Hematopoietic multipotent progenitor cell (in vitro differentiated cells): ENCODE results near the gene CLDN3. TPM values are rescaled to one million over a fixed set of nuclear protein-coding genes. Genes with fewer than 3 reads are reported as not detected.

Experiments used
- DNase-seq, 3 donors: peaks; one replicate each; pipeline ENCODE4 v3.0.0-alpha.2; 2011 to 2015; ENCODE audit warnings: low read depth in 2 of 3, low spot score in 2 of 3
- total RNA-seq: library from RNA; depleted of rRNA; stranded (reverse); fragments of >200 nt; gene quantifications from one replicate; pipeline ENCODE4 v1.2.3, GENCODE V29; 2012

The CLDN3 gene
- total RNA-seq, 1 donor = not detected

DNA sequence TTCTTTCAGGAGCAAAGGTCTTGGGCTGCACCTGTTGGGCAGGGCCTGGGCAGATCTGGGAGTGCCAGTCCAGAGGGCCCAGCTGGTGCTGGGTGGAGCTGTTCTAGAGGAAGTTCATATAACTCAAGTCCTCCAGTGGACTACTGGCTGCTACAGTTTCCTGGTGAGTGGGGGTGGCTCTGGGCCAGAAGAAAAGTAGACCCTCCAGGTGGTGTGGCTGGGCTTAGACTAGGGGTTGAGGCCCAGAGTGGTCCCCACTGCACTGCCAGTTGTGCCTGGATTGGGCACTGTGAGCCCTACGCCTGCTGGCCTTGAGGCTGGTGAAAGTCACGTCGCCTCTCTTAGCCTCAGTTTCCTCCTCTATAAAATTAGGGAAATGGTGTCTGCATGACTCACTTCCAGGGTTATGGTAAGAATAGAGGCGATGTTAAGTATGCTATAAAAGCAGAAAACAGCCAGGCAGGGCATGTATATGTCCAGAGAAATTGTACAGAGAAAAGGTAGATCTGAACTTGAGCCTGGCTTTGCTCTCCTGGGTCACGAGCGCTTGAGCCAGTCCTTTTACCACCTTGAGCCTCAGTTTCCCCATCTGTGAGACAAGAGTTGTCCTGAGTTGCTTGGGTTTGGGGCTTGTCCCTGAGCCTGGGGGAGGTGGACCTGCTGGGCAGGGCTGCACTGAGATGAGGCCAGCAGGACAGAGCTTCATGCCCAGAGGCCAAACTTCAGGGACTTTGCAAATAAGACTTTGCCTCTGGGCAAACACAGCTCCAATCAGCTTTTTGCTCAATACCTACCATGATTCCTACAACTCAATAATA, 3.8 kb upstream of the CLDN3 start:
- DNase-seq = no peak

DNA sequence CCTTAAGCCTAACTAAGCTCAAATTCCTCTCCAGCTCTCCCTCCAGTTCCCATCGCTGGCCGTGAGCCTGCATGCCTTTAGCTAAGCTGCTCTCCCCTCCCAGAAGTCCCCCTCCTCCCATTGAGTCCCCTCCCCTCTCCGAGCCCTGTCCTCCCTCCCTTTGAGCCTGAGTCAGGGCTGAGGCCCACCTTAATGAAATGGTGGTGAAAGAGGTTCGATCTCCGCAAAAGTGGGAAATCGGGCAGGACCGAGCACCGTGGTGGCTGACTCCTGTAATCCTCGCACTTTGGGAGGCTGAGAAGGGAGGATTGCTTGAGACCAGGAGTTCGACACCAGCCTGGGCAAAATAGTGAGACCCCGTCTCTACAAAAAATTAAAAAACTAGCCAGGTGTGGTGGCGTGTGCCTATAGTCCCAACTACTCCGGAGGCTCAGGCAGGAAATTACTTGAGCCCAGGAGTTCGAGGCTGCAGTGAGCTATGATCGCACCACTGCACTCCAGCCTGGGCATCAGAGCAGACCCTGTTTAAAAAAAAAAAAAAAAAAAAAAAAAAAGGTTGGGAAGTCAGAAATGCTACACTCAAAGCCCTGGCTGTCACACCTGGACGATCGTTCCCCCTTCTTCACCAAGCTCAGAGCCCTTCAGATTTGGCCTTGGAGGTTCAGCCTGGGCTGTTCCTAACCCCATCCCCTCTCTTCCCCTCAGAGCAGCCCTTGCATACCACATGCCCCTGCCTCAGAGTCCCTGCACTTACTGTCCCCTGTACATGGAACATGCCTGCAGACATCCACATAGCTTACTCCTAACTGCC, 995 bp upstream of the CLDN3 start:
- DNase-seq = no peak

DNA sequence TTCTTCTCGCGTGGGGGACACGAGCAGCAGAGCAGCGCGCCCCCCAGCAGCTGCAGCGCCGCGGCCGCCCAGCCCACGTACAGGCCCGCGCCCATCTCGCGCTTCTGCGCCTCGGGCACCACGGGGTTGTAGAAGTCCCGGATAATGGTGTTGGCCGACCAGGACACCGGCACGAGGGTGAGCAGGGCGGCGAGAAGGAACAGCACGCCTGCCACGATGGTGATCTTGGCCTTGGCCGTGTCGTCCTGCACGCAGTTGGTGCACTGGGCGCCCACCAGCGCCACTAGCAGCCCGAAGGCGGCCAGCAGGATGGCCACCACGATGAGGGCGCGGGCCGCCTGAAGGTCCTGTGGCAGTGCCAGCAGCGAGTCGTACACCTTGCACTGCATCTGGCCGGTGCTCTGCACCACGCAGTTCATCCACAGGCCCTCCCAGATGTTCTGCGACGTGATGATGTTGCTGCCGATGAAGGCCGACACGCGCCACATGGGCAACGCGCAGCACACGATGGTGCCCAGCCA, 529 bp downstream of the CLDN3 start:
- DNase-seq = no peak

- no peak for DNase-seq
These were observed 1.2 kb downstream of the CLDN3 start for GRCh38 chr7:73768641-73769480.

DNA sequence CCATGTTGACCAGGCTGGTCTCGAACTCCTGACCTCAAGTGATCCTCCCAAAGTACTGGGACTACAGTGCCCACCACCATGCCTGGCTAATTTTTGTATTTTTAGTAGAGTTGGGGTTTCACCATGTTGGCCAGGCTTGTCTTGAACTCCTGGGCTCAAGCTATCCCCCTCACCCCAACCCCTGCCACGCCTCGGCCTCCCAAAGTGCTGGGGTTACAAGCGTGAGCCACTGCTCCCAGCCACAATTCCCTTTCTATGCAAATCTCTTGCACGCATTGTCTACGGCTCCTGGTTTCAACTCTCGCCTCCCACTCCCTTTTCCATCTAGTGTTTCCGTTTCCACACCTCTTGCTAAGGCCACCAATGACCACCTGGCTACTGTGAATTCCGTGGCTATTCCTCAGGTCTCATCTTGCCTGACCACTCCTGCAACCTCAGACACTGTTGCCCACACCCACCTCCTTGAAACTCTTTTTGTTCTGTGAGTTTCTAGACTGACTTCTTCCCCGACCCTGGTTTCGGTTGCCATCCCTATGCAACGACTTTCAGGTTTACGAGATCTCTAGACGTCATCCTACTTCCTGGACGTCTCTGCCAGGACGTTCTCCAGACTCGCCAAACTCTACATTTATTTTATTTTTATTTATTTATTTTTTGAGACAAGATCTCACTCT, 3.4 kb downstream of the CLDN3 start:
- DNase-seq = no peak

GRCh38 chr7:73762659-73762999, 7.4 kb downstream of the CLDN3 start:
- no peak for DNase-seq

DNA sequence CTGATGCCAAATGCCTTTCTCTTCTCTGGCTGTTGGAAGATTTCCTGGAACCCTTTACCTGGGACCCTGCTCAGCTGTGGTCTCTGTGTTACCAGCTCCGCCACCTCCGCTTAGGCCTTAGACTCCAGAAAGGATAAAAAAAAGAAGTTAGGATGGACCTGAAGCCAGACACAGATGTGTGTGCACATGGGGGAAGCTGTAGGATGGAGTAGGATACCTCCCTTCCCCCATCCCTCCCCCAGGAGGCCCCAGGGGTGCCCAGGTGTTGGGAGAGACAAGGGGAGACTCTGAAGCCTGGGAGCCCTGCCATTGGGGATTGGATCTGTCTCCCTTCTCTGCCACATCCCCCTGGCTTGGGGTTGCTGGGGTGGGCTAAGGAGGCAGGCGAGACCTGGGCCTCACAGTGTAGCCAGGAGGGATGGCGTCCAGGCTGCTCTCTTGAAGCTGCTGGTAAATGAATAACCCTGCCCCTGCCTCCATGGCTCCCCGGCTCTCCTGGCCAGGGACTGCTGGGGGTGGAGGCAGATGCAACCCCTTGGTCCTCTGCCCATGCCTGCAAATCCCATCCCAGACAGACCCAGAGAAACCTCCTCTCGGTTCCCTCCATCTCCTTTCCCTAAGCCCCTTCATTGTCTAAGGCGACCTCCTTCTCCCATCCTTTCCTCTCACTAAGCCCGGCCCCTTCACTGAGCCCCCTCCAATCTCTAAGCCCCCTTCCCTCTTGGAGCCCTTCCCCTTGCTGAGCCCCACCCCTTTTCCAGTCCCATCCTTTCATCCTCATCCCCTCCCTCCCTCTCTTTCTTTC, 8.0 kb downstream of the CLDN3 start:
- DNase-seq = no peak

GRCh38 chr7:73758581-73759138, 11.4 kb downstream of the CLDN3 start:
- no peak for DNase-seq

DNA sequence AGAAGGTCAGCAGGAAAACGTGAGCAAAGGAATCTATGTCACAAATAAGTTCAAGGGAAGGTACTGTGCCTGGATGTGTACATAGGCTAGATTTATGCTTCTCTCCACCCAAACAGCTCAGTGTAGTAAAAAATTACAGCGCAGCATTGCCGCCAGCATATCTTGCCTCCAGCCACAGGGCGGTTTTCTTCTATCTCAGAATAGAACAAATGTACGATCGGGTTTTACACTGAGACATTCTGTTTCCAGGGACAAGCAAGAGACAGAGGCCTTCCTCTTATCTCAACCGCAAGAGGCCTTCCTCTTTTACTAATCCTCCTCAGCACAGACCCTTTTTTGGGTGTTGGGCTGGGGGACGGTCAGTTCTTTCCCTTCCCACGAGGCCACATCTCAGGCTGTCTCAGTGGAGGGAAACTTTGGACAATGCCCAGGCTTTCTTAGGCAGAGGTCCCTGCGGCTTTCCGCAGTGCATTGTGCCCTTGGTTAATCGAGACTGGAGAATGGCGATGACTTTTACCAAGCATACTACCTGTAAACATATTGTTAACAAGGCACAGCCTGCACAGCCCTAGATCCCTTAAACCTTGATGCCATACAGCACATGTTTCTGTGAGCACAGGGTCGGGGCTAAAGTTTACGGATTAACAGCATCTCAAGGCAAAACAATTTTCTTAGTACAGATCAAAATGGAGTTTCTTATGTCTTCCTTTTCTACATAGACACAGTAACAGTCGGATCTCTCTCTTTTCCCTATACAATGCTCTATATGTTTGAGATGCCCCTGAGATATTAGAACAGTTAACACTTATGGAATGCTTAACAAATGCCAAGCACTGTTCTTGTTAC, 19.9 kb downstream of the CLDN3 start:
- peak in 1 of 3 donors; percentile 63 for DNase-seq

DNA sequence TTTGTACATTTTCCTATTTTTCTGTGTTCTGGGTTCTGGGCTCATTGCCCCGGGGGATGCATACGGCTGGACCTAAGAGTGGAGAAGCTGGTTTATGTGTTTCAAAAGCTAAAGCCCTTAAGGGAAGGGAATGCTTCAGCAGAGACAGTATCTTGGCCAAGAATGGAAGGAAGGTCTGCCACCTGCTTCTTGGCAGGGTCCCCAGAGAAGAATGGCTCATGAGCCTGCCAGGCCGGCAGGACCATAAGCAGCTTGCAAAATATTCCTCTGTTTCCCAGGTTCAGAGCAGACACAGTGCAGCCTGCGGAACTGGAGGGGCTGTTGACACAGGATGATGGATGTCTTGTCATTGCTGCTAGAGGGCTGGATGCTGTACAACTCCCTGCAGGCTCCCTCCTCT, 23.7 kb downstream of the CLDN3 start:
- no peak for DNase-seq

- DNase-seq = no peak
These were observed 27.1 kb downstream of the CLDN3 start for GRCh38 chr7:73742753-73743641.

DNA sequence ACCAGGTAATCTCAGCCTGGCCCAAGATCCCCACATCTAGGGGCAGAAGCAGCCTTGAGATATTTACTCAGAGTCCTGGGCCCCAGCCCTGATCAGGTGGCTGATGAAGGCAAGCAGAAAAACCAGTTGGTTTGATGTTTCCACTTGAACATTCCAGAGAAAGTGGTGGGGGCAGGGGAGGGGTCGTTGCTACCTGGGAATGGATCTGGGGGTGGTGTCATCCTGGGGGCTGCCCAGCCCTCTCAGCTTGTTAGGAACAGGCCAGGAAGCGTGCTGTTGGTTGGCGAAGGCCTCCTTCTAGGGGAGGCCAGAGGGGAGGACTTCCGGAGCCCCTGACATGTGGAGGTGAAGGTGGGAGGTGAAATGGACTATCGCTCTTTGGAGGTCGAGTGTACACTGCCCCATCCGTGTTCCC, 27.7 kb downstream of the CLDN3 start:
- DNase-seq = no peak

GRCh38 chr7:73741600-73741999, 28.5 kb downstream of the CLDN3 start:
- DNase-seq = no peak

- DNase-seq = no peak
These were observed 29.3 kb downstream of the CLDN3 start for GRCh38 chr7:73740771-73741170.

DNA sequence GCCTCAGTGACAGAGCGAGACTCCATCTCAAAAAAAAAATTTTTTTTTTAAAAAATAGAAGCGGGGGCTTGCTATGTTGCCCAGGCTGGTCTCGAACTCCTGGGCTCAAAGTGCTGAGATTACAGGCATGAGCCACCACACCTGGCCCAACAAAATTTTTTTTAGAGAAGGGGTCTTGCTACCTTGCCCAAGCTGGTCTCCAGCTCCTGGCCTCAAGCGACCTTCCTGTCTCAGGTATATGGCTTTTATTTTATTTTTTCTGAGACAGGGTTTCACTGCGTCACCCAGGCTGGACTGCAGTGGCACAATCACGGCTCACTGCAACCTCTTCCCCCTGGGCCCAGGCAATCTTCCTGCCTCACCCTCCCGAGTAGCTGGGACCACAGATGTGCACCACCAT, 29.9 kb downstream of the CLDN3 start:
- no peak for DNase-seq

DNA sequence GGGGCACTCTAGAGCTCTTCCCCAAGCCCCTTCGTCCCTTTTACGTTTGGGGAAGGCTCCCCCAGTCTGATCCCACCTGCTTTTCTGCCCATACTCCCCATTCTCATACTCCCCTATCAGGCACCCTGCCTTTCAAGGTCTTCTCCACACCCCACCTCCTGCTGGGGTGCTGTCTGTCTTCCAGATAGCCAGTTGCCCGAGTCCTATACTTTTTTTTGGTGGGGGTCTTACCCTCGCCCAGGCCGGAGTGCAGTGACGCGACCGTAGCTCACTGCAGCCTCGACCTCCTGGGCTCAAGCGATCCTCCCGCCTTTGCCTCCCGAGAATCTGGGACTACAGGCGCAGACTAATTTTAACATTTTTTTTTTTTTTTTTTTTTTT, 30.7 kb downstream of the CLDN3 start:
- no peak for DNase-seq

DNA sequence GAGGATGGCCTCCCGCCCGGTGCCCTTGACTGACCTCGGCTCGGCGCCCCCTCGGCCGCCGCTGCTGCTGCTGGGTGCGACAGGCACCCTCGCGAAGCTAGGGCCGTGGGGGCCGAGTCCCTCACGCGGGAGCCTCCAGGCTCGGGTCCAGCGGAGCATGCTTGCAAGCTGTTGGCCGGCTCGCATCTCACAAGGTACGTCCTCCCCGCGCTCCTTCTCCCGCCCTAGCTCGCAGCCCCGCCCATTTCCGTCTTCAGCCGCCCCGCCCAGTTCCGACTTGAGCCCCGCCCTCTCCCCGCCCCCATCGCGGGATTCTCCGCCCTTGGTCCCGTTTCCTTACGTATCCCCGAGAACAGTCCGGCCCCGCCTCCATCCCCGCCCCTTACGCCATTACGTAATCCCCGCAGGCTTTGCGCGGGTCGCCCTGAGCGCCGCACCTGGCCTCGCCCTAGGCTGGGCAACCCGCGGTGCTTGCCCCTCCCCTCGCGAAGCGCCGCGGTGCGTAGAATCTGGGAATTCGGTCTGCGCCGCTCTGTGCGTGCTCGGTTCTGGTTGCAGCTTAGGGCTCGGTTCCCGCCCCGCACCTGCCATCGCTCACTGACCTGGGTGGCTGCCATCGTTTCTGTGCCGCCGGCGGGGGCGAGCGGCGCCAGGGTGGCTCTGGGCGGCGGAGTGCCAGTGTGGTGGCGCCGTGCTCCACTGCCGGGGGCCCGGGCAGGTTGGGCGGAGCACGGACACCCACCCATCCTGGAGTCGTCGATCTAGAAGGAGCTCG, 31.3 kb downstream of the CLDN3 start, which contains the start of gene ABHD11:
Gene ABHD11, minus strand, starts transcription at position 191 of the 775 bp plus-strand sequence. Its CDS starts 32 bp downstream, at position 159.
- peak; percentile 94 to 99 (median 96) for DNase-seq
